AG09319 (cell line): ENCODE measurements around the gene AUTS2.

Experiments
- DNase-seq: peaks from one replicate; pipeline ENCODE4 v3.0.0-alpha.2; 2010; ENCODE audit warnings: low read depth; ENCODE audit errors: extremely low read depth
- CTCF ChIP-seq: IDR thresholded peaks from 2 replicates; pipeline ENCODE4 v1.5.1; 2011; ENCODE audit warnings: low read depth, mild to moderate bottlenecking, inconsistent platforms, low read length, moderate library complexity

The AUTS2 gene

GRCh38 chr7:70457482-70457881 is 859.2 kb downstream of the AUTS2 start:
- no peak for DNase-seq

GRCh38 chr7:70457883-70458680 is 859.8 kb downstream of the AUTS2 start:
- no peak for TF ChIP-seq CTCF
- DNase-seq: no peak

More at GRCh38 chr7:70457482-70457881, 859.2 kb downstream of the AUTS2 start:
- no peak for TF ChIP-seq CTCF

GRCh38 chr7:70458745-70459144 is 860.5 kb downstream of the AUTS2 start:
- no peak for TF ChIP-seq CTCF
- no peak for DNase-seq

GRCh38 chr7:70459546-70459945 is 861.3 kb downstream of the AUTS2 start:
- TF ChIP-seq CTCF: no peak
- DNase-seq: no peak

- TF ChIP-seq CTCF: no peak
- no peak for DNase-seq
Measured at GRCh38 chr7:70460071-70460470, 861.8 kb downstream of the AUTS2 start.

GRCh38 chr7:70460562-70460961 is 862.3 kb downstream of the AUTS2 start:
- no peak for TF ChIP-seq CTCF

GRCh38 chr7:70463352-70463938 is 865.2 kb downstream of the AUTS2 start:
- no peak for TF ChIP-seq CTCF
- DNase-seq: no peak

More at GRCh38 chr7:70460562-70460961, 862.3 kb downstream of the AUTS2 start:
- DNase-seq: no peak
